ENCODE results near the gene PCDHGC3. TPM values are rescaled to one million over a fixed set of nuclear protein-coding genes. Genes with fewer than 3 reads are reported as not detected.
A peak's percentile ranks its signal among the peaks of the same experiment; 100 is the strongest.

The PCDHGC3 gene
- total RNA-seq, 1 experiment from 2014 or later, result 29.1 TPM

GRCh38 chr5:141503681-141504080, 27.9 kb downstream of the PCDHGC3 start:
- Mint-ChIP-seq H3K9me3 (no peaks in the 10 kb centered on the region), H3K27ac (no peak overlapping the region; the same call in 1 of the 2 replicates), H3K4me1 (peaks cover 24% of the 10 kb centered on the region), H3K4me3 (no peak overlapping the region), H3K36me3 (peaks cover 11% of the 10 kb centered on the region), H3K27me3 (ENCODE audit: low read depth) (no peaks in the 10 kb centered on the region)
- ATAC-seq (no peak), DNase-seq (ENCODE audit: low spot score) (no peak)
- no peak for TF ChIP-seq ZMAT4 (CRISPR knock-in tag; IDR thresholded peaks at IDR 0.05)
- no peak for TF ChIP-seq CREM (CRISPR knock-in tag; IDR thresholded peaks at IDR 0.05)
- TF ChIP-seq SOX15 (CRISPR knock-in tag; IDR thresholded peaks at IDR 0.05), result no peak
- no peak for TF ChIP-seq ZNF671 (CRISPR knock-in tag; IDR thresholded peaks at IDR 0.05)
- TF ChIP-seq ZNF396 (CRISPR knock-in tag; IDR thresholded peaks at IDR 0.05; ENCODE audit: borderline replicate concordance), result no peak
- TF ChIP-seq JUN (CRISPR knock-in tag; IDR thresholded peaks at IDR 0.05), result no peak
- ChIA-PET POLR2A (interaction anchor here (0.6 kb wide), 1 partner anchor 180 kb away, joined by 3 read pairs; no protein-coding TSS in a partner anchor), CTCF (interaction anchor here (0.7 to 1.4 kb wide), 4 partner anchors 25 to 115 kb away, joined by 3 to 4 read pairs (median 4); partner anchors contain the start of gene DIAPH1)

- H3K4me3 Mint-ChIP-seq, result no peak overlapping the region
- DNase-seq (ENCODE audit: low spot score) (no peak), ATAC-seq (no peak)
- POLR2A ChIA-PET, result no interaction called here
- H3K4me1 Mint-ChIP-seq, result peaks cover 27% of the 10 kb centered on the region
- CTCF ChIA-PET, result interaction anchor here (0.7 to 1.4 kb wide), 4 partner anchors 9 to 115 kb away, joined by 3 to 4 read pairs (median 4); partner anchors contain the start of gene DIAPH1
- H3K36me3 Mint-ChIP-seq, result peaks cover 8% of the 10 kb centered on the region
- H3K9me3 Mint-ChIP-seq, result no peaks in the 10 kb centered on the region
- H3K27me3 Mint-ChIP-seq (ENCODE audit: low read depth), result no peaks in the 10 kb centered on the region
- TF ChIP-seq ZMAT4 (CRISPR knock-in tag; IDR thresholded peaks at IDR 0.05), result no peak
- no peak for TF ChIP-seq ARID4B (CRISPR knock-in tag; IDR thresholded peaks at IDR 0.05; ENCODE audit: borderline replicate concordance)
- TF ChIP-seq ETV6 (CRISPR knock-in tag; IDR thresholded peaks at IDR 0.05), result no peak
- TF ChIP-seq GABPB1 (CRISPR knock-in tag; IDR thresholded peaks at IDR 0.05), result no peak
- no peak for TF ChIP-seq SMAD4 (CRISPR knock-in tag; IDR thresholded peaks at IDR 0.05)
- peak overlapping the region; percentile 63; the same call in 1 of the 2 replicates for H3K27ac Mint-ChIP-seq
These were observed 28.4 kb downstream of the PCDHGC3 start for GRCh38 chr5:141504216-141504615.

GRCh38 chr5:141506381-141507155, 30.8 kb downstream of the PCDHGC3 start:
- Mint-ChIP-seq H3K27me3 (ENCODE audit: low read depth) (no peaks in the 10 kb centered on the region), H3K4me1 (peaks cover 36% of the 10 kb centered on the region), H3K4me3 (no peak overlapping the region), H3K9me3 (no peaks in the 10 kb centered on the region), H3K27ac (no peak overlapping the region), H3K36me3 (peaks cover 12% of the 10 kb centered on the region)
- ChIA-PET POLR2A (interaction anchor here (0.6 kb wide), 1 partner anchor 180 kb away, joined by 3 read pairs; no protein-coding TSS in a partner anchor), CTCF (interaction anchor here (0.8 to 10.5 kb wide), 15 partner anchors 10 to 283 kb away, joined by 3 to 131 read pairs (median 14); partner anchors contain the start of genes PCDHB14, PCDHB15, PCDHGA10 and PCDHGA11)
- ATAC-seq, result no peak
- no peak for DNase-seq (ENCODE audit: low spot score)
- TF ChIP-seq ZNF138 (CRISPR knock-in tag; conservative IDR thresholded peaks at IDR 0.05), result no peak
- TF ChIP-seq ZNF317 (CRISPR knock-in tag; IDR thresholded peaks at IDR 0.05; ENCODE audit: borderline replicate concordance, low read depth), result no peak
- TF ChIP-seq TEAD4 (CRISPR knock-in tag; IDR thresholded peaks at IDR 0.05), result no peak
- TF ChIP-seq USF2 (CRISPR knock-in tag; IDR thresholded peaks at IDR 0.05), result no peak
- no peak for TF ChIP-seq ZMAT4 (CRISPR knock-in tag; IDR thresholded peaks at IDR 0.05)
- TF ChIP-seq MXD4 (CRISPR knock-in tag; IDR thresholded peaks at IDR 0.05; ENCODE audit: borderline replicate concordance), result no peak
- TF ChIP-seq HMGXB4 (CRISPR knock-in tag; IDR thresholded peaks at IDR 0.05), result no peak

All from WTC11 (cell line).